PFSK-1 (cell line): Measurements from ENCODE around the gene EXOSC7.
A peak's percentile ranks its signal among the peaks of the same experiment; 100 is the strongest.

ENCODE experiments used
- FOXP2 ChIP-seq: optimal IDR thresholded peaks from 2 replicates; pipeline ENCODE3; 2011; ENCODE audit warnings: borderline replicate concordance, control low read depth, inconsistent platforms; ENCODE audit not compliant: insufficient read depth; ENCODE audit errors: extremely low read length, extremely low read depth
- POLR2AphosphoS5 ChIP-seq: IDR thresholded peaks from 2 replicates; pipeline ENCODE4 v1.6.1; 2012; ENCODE audit warnings: low read depth, mild to moderate bottlenecking, control low read depth, low read length, moderate library complexity
- REST ChIP-seq, 2 experiments: IDR thresholded peaks; 2 replicates each; pipeline versions ENCODE4 v1.6.1 to v1.8.0; 2011 to 2012; ENCODE audit warnings: low read depth in 2 of 2, low read length in 2 of 2, control low read depth in 1 of 2, inconsistent platforms in 1 of 2, mild to moderate bottlenecking in 1 of 2, moderate library complexity in 1 of 2; ENCODE audit not compliant: insufficient read depth in 1 of 2
- SIN3A ChIP-seq: IDR thresholded peaks from 2 replicates; pipeline ENCODE4 v1.6.1; 2012; ENCODE audit warnings: mild to moderate bottlenecking, low read length, moderate library complexity, borderline replicate concordance; ENCODE audit not compliant: insufficient read depth
- TAF1 ChIP-seq: IDR thresholded peaks from 2 replicates; pipeline ENCODE4 v1.6.1; 2012; ENCODE audit warnings: low read length, control low read depth, borderline replicate concordance; ENCODE audit not compliant: insufficient read depth

The EXOSC7 gene

GRCh38 chr3:45034612-45035252, 58.7 kb downstream of the EXOSC7 start:
- TF ChIP-seq POLR2AphosphoS5 (no peak), FOXP2 (no peak), REST (IDR thresholded peaks at IDR 0.05; ENCODE audit: insufficient read depth in 1 of 2, low read depth in 2 of 2, low read length in 2 of 2) (no peak), SIN3A (no peak), TAF1 (no peak)

DNA sequence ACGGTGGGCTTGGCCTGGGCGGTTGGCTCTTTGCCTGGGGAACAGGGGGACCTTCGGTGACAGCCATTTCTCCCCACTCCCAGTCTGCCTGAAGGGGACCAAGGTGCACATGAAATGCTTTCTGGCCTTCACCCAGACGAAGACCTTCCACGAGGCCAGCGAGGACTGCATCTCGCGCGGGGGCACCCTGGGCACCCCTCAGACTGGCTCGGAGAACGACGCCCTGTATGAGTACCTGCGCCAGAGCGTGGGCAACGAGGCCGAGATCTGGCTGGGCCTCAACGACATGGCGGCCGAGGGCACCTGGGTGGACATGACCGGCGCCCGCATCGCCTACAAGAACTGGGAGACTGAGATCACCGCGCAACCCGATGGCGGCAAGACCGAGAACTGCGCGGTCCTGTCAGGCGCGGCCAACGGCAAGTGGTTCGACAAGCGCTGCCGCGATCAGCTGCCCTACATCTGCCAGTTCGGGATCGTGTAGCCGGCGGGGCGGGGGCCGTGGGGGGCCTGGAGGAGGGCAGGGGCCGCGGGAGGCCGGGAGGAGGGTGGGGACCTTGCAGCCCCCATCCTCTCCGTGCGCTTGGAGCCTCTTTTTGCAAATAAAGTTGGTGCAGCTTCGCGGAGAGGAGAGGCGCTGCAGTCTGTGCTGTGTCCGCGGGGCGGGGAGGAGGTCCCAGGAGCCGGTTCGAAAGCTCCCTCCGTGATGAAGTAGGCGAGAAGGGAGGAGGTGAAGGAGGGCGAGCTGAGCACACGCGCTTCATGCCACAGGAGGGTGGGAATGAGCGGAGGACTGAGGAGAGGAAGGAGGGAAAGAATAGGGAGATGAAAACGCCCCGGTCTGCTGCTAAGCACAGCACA, 59.6 kb downstream of the EXOSC7 start:
- TF ChIP-seq POLR2AphosphoS5 (no peak), REST (IDR thresholded peaks at IDR 0.05; ENCODE audit: insufficient read depth in 1 of 2, low read depth in 2 of 2, low read length in 2 of 2) (no peak), FOXP2 (no peak), SIN3A (no peak), TAF1 (no peak)

GRCh38 chr3:45037720-45038455, 61.8 kb downstream of the EXOSC7 start:
- TF ChIP-seq POLR2AphosphoS5 = no peak
- no peak for TF ChIP-seq SIN3A
- peak; percentile 23 for TF ChIP-seq FOXP2

DNA sequence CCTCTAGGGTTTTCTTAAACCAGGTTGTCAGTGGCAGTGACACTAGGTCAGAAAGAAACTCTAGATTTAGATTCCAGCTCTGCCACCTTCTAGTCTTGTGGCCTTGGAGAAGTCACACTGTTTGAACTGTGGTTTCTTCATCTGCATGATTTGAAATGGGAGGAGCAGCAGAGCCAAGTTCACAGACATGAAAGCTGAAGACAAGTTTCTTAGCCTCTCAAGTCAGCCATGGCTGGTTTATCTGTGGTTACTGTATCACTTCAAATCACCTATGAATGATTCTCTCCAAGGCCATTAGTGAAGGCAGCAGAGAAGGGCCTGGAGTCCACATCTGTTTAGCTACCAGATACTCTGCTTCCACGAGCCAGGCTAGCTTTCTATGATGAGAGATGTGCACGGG, 65.6 kb downstream of the EXOSC7 start:
- TF ChIP-seq SIN3A (no peak), REST (IDR thresholded peaks at IDR 0.05; ENCODE audit: insufficient read depth in 1 of 2, low read depth in 2 of 2, low read length in 2 of 2) (no peak), TAF1 (no peak), POLR2AphosphoS5 (no peak), FOXP2 (no peak)

DNA sequence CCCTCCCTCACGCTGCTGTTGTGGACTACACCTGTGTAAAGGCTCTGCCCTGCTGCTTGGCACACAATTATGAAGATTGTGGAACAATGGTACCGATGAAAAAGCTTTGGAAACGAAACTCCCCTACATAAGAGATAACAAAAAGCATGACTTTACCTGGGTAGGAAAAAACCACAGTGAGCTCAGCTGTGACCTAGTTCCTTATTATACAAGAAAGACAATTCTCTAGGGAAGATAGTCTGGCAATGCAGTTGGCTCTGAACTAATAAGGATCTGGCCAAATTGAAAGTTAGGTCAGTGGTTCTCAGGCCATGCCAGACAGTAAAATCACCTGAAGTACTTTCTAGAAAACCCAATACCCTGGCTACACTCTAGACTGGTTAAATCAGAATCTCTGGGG, 66.1 kb downstream of the EXOSC7 start:
- TF ChIP-seq TAF1 (no peak), FOXP2 (no peak), REST (IDR thresholded peaks at IDR 0.05; ENCODE audit: insufficient read depth in 1 of 2, low read depth in 2 of 2, low read length in 2 of 2) (no peak), SIN3A (no peak), POLR2AphosphoS5 (no peak)
